ENCODE measurements around the gene SLC25A15.

Gene SLC25A15

DNA sequence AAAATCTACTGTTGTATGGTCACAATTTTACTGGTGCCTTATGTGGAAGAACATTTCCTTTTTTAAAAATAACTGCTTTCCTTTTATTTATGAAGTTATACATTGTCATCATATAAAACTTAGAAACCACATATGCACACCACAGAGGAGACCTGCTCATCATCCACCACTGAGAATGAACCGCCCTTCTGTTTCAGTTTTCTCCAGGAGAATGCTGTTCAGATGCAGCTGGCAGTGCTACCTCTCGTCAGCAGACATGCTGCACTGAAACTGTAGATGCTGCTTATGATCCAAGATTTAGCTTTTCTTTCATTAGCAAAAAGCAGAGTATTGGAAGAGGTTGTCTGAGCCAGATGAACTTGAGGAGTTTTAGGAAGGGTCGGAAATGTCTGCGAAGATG lies 10.1 kb downstream of the SLC25A15 start:
- Histone ChIP-seq H3K36me3 (replicated peaks; ENCODE audit: insufficient read depth, low read length) (no peaks in the 10 kb centered on the region), H3K27me3 (replicated peaks; ENCODE audit: insufficient read depth, low read length) (no peaks in the 10 kb centered on the region), H3K4me2 (ENCODE audit: low read depth, low read length) (peak overlapping the region; percentile 87; the same call in 1 of the 2 replicates), H3K79me2 (ENCODE audit: low read length) (peaks cover 9% of the 10 kb centered on the region; the same call in 1 of the 2 replicates), H3K4me1 (ENCODE audit: low read length) (peaks cover 15% of the 10 kb centered on the region; the same call in 1 of the 2 replicates), H3K27ac (ENCODE audit: low read length) (peak overlapping the region; percentile 93; the same call in 1 of the 2 replicates), H3K4me3 (ENCODE audit: low read length) (peak overlapping the region; percentile 54; the same call in 1 of the 2 replicates), H4K20me1 (ENCODE audit: insufficient read depth, low read length) (no peaks in the 10 kb centered on the region), H3F3A (ENCODE audit: insufficient read depth, low read length) (peaks cover 11% of the 10 kb centered on the region), H3K9me2 (replicated peaks; ENCODE audit: insufficient read depth, low read length) (no peaks in the 10 kb centered on the region), H3K9me3 (replicated peaks; ENCODE audit: insufficient read depth, low read length) (no peaks in the 10 kb centered on the region), H2AFZ (ENCODE audit: low read length) (no peak overlapping the region), H3K9ac (ENCODE audit: low read length) (no peak overlapping the region; the same call in 1 of the 2 replicates)
- TF ChIP-seq, protein P1, sequence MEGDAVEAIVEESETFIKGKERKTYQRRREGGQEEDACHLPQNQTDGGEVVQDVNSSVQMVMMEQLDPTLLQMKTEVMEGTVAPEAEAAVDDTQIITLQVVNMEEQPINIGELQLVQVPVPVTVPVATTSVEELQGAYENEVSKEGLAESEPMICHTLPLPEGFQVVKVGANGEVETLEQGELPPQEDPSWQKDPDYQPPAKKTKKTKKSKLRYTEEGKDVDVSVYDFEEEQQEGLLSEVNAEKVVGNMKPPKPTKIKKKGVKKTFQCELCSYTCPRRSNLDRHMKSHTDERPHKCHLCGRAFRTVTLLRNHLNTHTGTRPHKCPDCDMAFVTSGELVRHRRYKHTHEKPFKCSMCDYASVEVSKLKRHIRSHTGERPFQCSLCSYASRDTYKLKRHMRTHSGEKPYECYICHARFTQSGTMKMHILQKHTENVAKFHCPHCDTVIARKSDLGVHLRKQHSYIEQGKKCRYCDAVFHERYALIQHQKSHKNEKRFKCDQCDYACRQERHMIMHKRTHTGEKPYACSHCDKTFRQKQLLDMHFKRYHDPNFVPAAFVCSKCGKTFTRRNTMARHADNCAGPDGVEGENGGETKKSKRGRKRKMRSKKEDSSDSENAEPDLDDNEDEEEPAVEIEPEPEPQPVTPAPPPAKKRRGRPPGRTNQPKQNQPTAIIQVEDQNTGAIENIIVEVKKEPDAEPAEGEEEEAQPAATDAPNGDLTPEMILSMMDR (IDR thresholded peaks at IDR 0.05; ENCODE audit: low read length): no peak
- TF ChIP-seq EZH2phosphoT487 (IDR thresholded peaks at IDR 0.05; ENCODE audit: low read length) (no peak), EZH2 (optimal IDR thresholded peaks at IDR 0.05; ENCODE audit: low read depth, low read length) (no peak)
- peak; percentile 71 for DNase-seq

DNA sequence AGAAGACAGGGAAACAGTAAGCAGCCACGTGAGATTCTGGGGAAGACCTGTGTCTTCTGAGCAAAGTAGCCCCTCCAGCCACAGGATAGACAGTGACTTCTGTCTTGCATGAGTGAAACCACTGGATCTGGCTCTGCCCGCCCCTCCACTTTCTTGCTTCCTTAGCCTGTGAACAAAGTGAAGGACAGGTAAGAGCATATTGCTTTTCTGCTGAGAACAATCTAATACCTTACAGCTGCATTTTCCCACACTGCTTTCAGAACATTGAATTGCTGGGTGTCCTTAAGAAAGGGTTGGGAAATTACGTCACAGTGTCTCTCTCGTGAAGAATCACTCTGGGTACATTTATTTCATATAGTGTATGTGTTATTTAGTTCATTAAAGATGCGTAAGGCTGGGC lies 11.1 kb downstream of the SLC25A15 start:
- H3K4me3 ChIP-seq (ENCODE audit: low read length): no peak overlapping the region

DNA sequence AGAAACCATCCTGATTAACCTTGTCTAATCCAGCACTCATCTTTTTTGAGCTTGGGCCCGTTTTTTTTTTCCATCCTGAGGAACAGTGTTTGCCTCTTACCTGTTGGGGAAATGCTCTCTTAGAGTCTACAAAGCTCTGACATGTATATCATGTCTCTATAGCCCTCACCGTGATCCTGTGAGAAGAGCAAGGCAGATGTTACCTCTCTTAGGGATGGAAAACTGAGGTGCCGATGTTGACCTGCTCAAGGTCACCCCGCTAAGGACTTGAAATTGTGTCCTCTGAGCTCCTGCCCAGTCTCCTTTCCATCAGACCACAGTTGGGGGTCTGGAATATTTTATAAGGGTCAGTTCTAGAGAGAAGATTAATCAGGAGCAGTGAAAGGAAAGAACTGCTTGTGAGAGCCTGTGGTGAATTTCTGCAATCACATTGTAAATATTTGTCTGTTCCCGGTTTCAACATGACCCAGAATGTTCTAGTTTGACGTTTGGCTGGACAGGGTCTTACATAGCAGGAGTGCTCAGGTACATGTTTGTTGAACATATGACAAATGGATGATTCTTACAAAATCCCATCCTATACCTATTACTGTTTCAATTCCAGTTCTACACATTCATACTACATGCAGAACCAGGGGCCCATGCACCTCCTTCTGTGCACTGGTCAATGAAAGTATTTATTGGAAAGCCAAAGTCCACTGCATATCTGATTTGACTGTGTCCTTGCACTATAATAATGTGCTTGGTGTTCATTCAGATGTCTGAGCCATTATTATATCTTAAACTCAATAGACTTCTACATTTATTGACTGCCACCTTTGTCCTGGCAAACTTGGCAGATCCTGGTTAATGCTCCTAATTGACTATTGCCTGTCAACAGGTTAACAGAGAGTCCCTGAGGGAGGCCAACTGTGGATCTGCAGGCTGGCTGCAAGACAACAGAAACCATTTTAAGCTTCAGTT lies 12.1 kb downstream of the SLC25A15 start:
- no peak overlapping the region for H2AFZ ChIP-seq (ENCODE audit: low read length)
- H3K27me3 ChIP-seq (replicated peaks; ENCODE audit: insufficient read depth, low read length): no peaks in the 10 kb centered on the region
- no peak overlapping the region for H3K4me3 ChIP-seq (ENCODE audit: low read length)
- H3K36me3 ChIP-seq (replicated peaks; ENCODE audit: insufficient read depth, low read length): no peaks in the 10 kb centered on the region
- no peak for DNase-seq
- H3K9ac ChIP-seq (ENCODE audit: low read length): no peak overlapping the region
- H3F3A ChIP-seq (ENCODE audit: insufficient read depth, low read length): peaks cover 11% of the 10 kb centered on the region
- peaks cover 9% of the 10 kb centered on the region; the same call in 1 of the 2 replicates for H3K79me2 ChIP-seq (ENCODE audit: low read length)
- no peaks in the 10 kb centered on the region for H3K9me3 ChIP-seq (replicated peaks; ENCODE audit: insufficient read depth, low read length)
- peaks cover 15% of the 10 kb centered on the region; the same call in 1 of the 2 replicates for H3K4me1 ChIP-seq (ENCODE audit: low read length)
- no peak overlapping the region for H3K27ac ChIP-seq (ENCODE audit: low read length)
- no peak for TF ChIP-seq EZH2phosphoT487 (IDR thresholded peaks at IDR 0.05; ENCODE audit: low read length)
- TF ChIP-seq EZH2 (optimal IDR thresholded peaks at IDR 0.05; ENCODE audit: low read depth, low read length): no peak
- TF ChIP-seq, protein P1 (IDR thresholded peaks at IDR 0.05; ENCODE audit: low read length): no peak
- no peak overlapping the region for H3K4me2 ChIP-seq (ENCODE audit: low read depth, low read length)
- H4K20me1 ChIP-seq (ENCODE audit: insufficient read depth, low read length): no peaks in the 10 kb centered on the region
- no peaks in the 10 kb centered on the region for H3K9me2 ChIP-seq (replicated peaks; ENCODE audit: insufficient read depth, low read length)

More for the DNA sequence above, 11.1 kb downstream of the SLC25A15 start:
- no peaks in the 10 kb centered on the region for H3K9me2 ChIP-seq (replicated peaks; ENCODE audit: insufficient read depth, low read length)
- H3K27ac ChIP-seq (ENCODE audit: low read length): no peak overlapping the region
- H3K4me1 ChIP-seq (ENCODE audit: low read length): peaks cover 15% of the 10 kb centered on the region; the same call in 1 of the 2 replicates
- H3K4me2 ChIP-seq (ENCODE audit: low read depth, low read length): peak overlapping the region; percentile 87; the same call in 1 of the 2 replicates
- no peaks in the 10 kb centered on the region for H3K27me3 ChIP-seq (replicated peaks; ENCODE audit: insufficient read depth, low read length)
- no peak for TF ChIP-seq EZH2phosphoT487 (IDR thresholded peaks at IDR 0.05; ENCODE audit: low read length)
- TF ChIP-seq EZH2 (optimal IDR thresholded peaks at IDR 0.05; ENCODE audit: low read depth, low read length): no peak
- TF ChIP-seq, protein P1 (IDR thresholded peaks at IDR 0.05; ENCODE audit: low read length): no peak
- no peak overlapping the region for H2AFZ ChIP-seq (ENCODE audit: low read length)
- H3K9me3 ChIP-seq (replicated peaks; ENCODE audit: insufficient read depth, low read length): no peaks in the 10 kb centered on the region
- no peak for DNase-seq
- H3K36me3 ChIP-seq (replicated peaks; ENCODE audit: insufficient read depth, low read length): no peaks in the 10 kb centered on the region
- H3K79me2 ChIP-seq (ENCODE audit: low read length): peaks cover 9% of the 10 kb centered on the region; the same call in 1 of the 2 replicates
- H4K20me1 ChIP-seq (ENCODE audit: insufficient read depth, low read length): no peaks in the 10 kb centered on the region
- H3K9ac ChIP-seq (ENCODE audit: low read length): no peak overlapping the region
- peaks cover 11% of the 10 kb centered on the region for H3F3A ChIP-seq (ENCODE audit: insufficient read depth, low read length)

Measured in MM.1S (cell line).